ENCODE results near the gene ARHGAP24.
"Not testable (repeated sequence)": the region's sequence is repeated elsewhere in the genome, so short reads cannot be mapped to it uniquely, and the experiment has no call there.

Gene ARHGAP24

GRCh38 chr4:85509882-85510631 is 35.1 kb downstream of the ARHGAP24 start:
- CTCF ChIA-PET = no interaction called here
- no peak for DNase-seq (ENCODE audit: extremely low spot score)
- TF ChIP-seq HDGF (IDR thresholded peaks at IDR 0.05; ENCODE audit: borderline replicate concordance) = no peak
- TF ChIP-seq SUZ12 (IDR thresholded peaks at IDR 0.05) = no peak
- no peak for TF ChIP-seq CTBP1 (IDR thresholded peaks at IDR 0.05; ENCODE audit: borderline replicate concordance)
- TF ChIP-seq FOXA1 (IDR thresholded peaks at IDR 0.05) = no peak
- TF ChIP-seq ZNF384 (IDR thresholded peaks at IDR 0.05) = no peak
- TF ChIP-seq FOXM1 (IDR thresholded peaks at IDR 0.05; ENCODE audit: borderline replicate concordance) = no peak
- no peak for TF ChIP-seq L3MBTL2 (conservative IDR thresholded peaks at IDR 0.05)
- no peak for TF ChIP-seq NFRKB (IDR thresholded peaks at IDR 0.05)
- TF ChIP-seq BHLHE40 (IDR thresholded peaks at IDR 0.05; ENCODE audit: borderline replicate concordance) = no peak
- POLR2A ChIA-PET = no interaction called here

DNA sequence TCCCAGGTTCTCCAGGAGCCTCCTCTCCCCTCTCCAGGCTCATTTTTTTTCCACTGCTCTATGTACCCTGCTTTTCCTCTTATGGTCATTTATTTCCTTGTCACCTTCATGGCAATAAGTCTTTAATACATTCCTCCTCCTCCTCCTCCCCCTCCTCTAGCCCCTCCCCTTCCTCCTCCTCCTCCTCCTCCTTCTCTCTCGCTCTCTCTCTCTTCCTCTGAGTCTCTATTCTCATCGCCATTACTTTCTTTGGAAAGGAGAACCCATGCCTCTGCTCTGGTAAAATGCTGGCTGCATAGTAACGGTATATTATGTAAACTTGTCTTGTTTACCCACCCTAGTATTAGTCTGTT is 35.7 kb downstream of the ARHGAP24 start:
- TF ChIP-seq PKNOX1 (IDR thresholded peaks at IDR 0.05) (no peak), LEF1 (IDR thresholded peaks at IDR 0.05; ENCODE audit: borderline replicate concordance) (no peak), ZNF384 (IDR thresholded peaks at IDR 0.05) (no peak)
- ChIA-PET CTCF (no interaction called here), POLR2A (no interaction called here)

DNA sequence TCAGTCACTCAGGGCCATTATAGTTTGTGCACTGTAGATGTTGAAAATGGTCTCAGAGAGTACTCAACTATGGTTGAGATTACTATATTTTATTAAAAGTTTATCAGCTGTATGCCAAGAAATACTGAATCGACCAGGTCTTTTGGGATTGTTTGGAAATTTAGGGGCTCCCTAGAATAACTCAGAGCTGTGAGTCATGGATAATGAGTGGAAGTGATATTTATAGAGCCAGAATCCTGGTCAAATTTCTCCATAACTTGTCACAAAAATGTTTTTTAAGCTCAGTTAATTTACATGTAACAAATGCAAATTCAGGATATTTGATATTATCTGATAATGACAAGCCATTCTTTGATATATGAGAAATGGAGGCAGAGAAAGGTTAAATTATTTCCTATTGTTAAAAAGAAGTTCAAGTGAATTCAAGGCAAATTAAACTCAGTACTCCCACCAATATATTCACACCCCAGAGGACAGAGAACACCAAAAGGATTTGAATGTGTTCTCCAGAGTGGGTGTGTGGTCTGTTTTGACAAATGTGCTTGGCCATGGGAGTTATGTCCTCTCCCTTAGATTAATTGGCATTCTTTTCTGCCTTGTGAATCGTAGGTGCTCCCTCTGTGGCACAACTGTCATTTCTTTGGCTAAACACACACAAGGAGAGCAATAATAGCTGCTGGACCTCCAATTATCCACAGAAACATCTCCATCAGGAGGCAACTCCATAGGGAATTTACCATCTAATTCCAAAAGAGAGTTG is 37.7 kb downstream of the ARHGAP24 start:
- ChIA-PET POLR2A (interaction anchor here (1.2 kb wide), 1 partner anchor 37 kb away, joined by 4 read pairs; the partner anchor contains the start of gene ARHGAP24), CTCF (no interaction called here)
- TF ChIP-seq SP1 (IDR thresholded peaks at IDR 0.05) (no peak), FOXA1 (IDR thresholded peaks at IDR 0.05) (no peak), FOXM1 (IDR thresholded peaks at IDR 0.05; ENCODE audit: borderline replicate concordance) (no peak), ZNF384 (IDR thresholded peaks at IDR 0.05) (no peak), TARDBP (IDR thresholded peaks at IDR 0.05) (no peak)
- DNase-seq (ENCODE audit: extremely low spot score) = no peak

More for the DNA sequence above, 35.7 kb downstream of the ARHGAP24 start:
- DNase-seq (ENCODE audit: extremely low spot score) = no peak

GRCh38 chr4:85514117-85514516 is 39.2 kb downstream of the ARHGAP24 start:
- TF ChIP-seq FOXK2 (IDR thresholded peaks at IDR 0.05) = no peak
- TF ChIP-seq LEF1 (IDR thresholded peaks at IDR 0.05; ENCODE audit: borderline replicate concordance) = no peak
- no peak for TF ChIP-seq PKNOX1 (IDR thresholded peaks at IDR 0.05)
- TF ChIP-seq FOXA1 (IDR thresholded peaks at IDR 0.05) = no peak
- TF ChIP-seq NFRKB (IDR thresholded peaks at IDR 0.05) = no peak
- TF ChIP-seq HDGF (IDR thresholded peaks at IDR 0.05; ENCODE audit: borderline replicate concordance) = no peak
- no peak for TF ChIP-seq ZNF384 (IDR thresholded peaks at IDR 0.05)
- TF ChIP-seq FOXM1 (IDR thresholded peaks at IDR 0.05; ENCODE audit: borderline replicate concordance) = no peak
- TF ChIP-seq BHLHE40 (IDR thresholded peaks at IDR 0.05; ENCODE audit: borderline replicate concordance) = no peak
- no peak for TF ChIP-seq L3MBTL2 (conservative IDR thresholded peaks at IDR 0.05)
- no peak for TF ChIP-seq ELF4 (IDR thresholded peaks at IDR 0.05)
- TF ChIP-seq CTBP1 (IDR thresholded peaks at IDR 0.05; ENCODE audit: borderline replicate concordance) = no peak
- no peak for TF ChIP-seq SUZ12 (IDR thresholded peaks at IDR 0.05)
- no peak for TF ChIP-seq SP1 (IDR thresholded peaks at IDR 0.05)
- DNase-seq (ENCODE audit: extremely low spot score) = no peak
- ChIA-PET CTCF (no interaction called here), POLR2A (interaction anchor here (1.2 kb wide), 1 partner anchor 39 kb away, joined by 4 read pairs; the partner anchor contains the start of gene ARHGAP24)

GRCh38 chr4:85514783-85515182 is 39.8 kb downstream of the ARHGAP24 start:
- no peak for DNase-seq (ENCODE audit: extremely low spot score)
- ChIA-PET CTCF (interaction anchor here (0.6 kb wide), 1 partner anchor 70 kb away, joined by 6 read pairs; no protein-coding TSS in a partner anchor), POLR2A (no interaction called here)
- TF ChIP-seq SUZ12 (IDR thresholded peaks at IDR 0.05) (no peak), FOXK2 (IDR thresholded peaks at IDR 0.05) (no peak), BHLHE40 (IDR thresholded peaks at IDR 0.05; ENCODE audit: borderline replicate concordance) (no peak), PKNOX1 (IDR thresholded peaks at IDR 0.05) (no peak), HDGF (IDR thresholded peaks at IDR 0.05; ENCODE audit: borderline replicate concordance) (no peak), LEF1 (IDR thresholded peaks at IDR 0.05; ENCODE audit: borderline replicate concordance) (no peak), FOXA1 (IDR thresholded peaks at IDR 0.05) (no peak), SP1 (IDR thresholded peaks at IDR 0.05) (no peak), L3MBTL2 (conservative IDR thresholded peaks at IDR 0.05) (no peak), ZNF384 (IDR thresholded peaks at IDR 0.05) (no peak)

DNA sequence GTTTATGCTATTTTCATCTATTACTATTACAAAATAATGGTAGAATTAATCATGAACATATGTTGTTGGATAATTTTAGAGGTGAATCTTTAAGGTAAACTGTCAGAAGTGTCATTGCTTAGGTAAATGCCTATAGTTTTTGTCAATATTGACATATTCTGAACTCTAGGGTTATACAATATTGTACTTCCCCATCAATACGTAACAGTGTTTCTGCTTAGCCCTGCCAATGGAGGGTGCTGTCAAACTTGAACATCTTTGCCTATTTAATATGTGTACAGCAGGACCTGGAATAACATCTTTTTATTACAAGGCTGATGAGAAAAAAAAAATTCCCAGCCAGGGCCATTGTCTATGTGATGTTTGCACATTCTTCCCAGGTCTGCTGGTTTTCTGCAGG is 40.8 kb downstream of the ARHGAP24 start:
- ChIA-PET POLR2A (no interaction called here), CTCF (no interaction called here)
- TF ChIP-seq ARNT (IDR thresholded peaks at IDR 0.05) (no peak), ELF4 (IDR thresholded peaks at IDR 0.05) (no peak), FOXK2 (IDR thresholded peaks at IDR 0.05) (no peak), L3MBTL2 (conservative IDR thresholded peaks at IDR 0.05) (no peak), FOXM1 (IDR thresholded peaks at IDR 0.05; ENCODE audit: borderline replicate concordance) (no peak), NFRKB (IDR thresholded peaks at IDR 0.05) (no peak), SUZ12 (IDR thresholded peaks at IDR 0.05) (no peak), SP1 (IDR thresholded peaks at IDR 0.05) (no peak), ZNF384 (IDR thresholded peaks at IDR 0.05) (no peak)
- no peak for DNase-seq (ENCODE audit: extremely low spot score)

- POLR2A ChIA-PET = not testable (repeated sequence)
Observed at GRCh38 chr4:85518526-85518925, 43.6 kb downstream of the ARHGAP24 start.

More at GRCh38 chr4:85518526-85518925, 43.6 kb downstream of the ARHGAP24 start:
- DNase-seq (ENCODE audit: extremely low spot score); CTCF ChIA-PET: not testable (repeated sequence)
